Measurements from ENCODE around the gene TAF10. TPM values are rescaled to one million over a fixed set of nuclear protein-coding genes. Genes with fewer than 3 reads are reported as not detected.

The TAF10 gene
- total and polyA plus RNA-seq, 2 of the 13 experiments (the other 11 are each of a cell fraction or from before 2014, with no cell fraction given) = 71.3 to 134 TPM

GRCh38 chr11:6606471-6607189 lies 5.4 kb downstream of the TAF10 start (continued):
- no peak for TF ChIP-seq AKNA (CRISPR knock-in tag; IDR thresholded peaks at IDR 0.05; ENCODE audit: borderline replicate concordance)
- no peak for TF ChIP-seq GLMP (CRISPR knock-in tag; IDR thresholded peaks at IDR 0.05; ENCODE audit: borderline replicate concordance)
- TF ChIP-seq NPAS2 (CRISPR knock-in tag; IDR thresholded peaks at IDR 0.05; ENCODE audit: borderline replicate concordance) = no peak
- no peak for TF ChIP-seq ZNF563 (CRISPR knock-in tag; IDR thresholded peaks at IDR 0.05)
- TF ChIP-seq MXI1 (IDR thresholded peaks at IDR 0.05; ENCODE audit: borderline replicate concordance, low read depth, low read length) = peak; percentile 69; the same call in 1 of the 3 replicates
- no peak for TF ChIP-seq TRIM24 (CRISPR knock-in tag; IDR thresholded peaks at IDR 0.05)
- no peak for TF ChIP-seq ZNF329 (CRISPR knock-in tag; IDR thresholded peaks at IDR 0.05; ENCODE audit: low read depth)
- no peak for TF ChIP-seq ZNF570 (CRISPR knock-in tag; IDR thresholded peaks at IDR 0.05; ENCODE audit: borderline replicate concordance)
- peak; percentile 60; the same call in 1 of the 2 replicates for TF ChIP-seq ZMYM4 (CRISPR knock-in tag; IDR thresholded peaks at IDR 0.05)
- TF ChIP-seq ZNF556 (CRISPR knock-in tag; IDR thresholded peaks at IDR 0.05; ENCODE audit: borderline replicate concordance) = no peak; the same call in 1 of the 2 replicates
- no peak for TF ChIP-seq NCOR1 (IDR thresholded peaks at IDR 0.05; ENCODE audit: borderline replicate concordance, low read length)
- 0 out of 2 replicates have a peak, but pooled peaks have one; percentile 38 for TF ChIP-seq ATF6 (CRISPR knock-in tag; conservative IDR thresholded peaks at IDR 0.05)
- TF ChIP-seq DPF2 (CRISPR knock-in tag; IDR thresholded peaks at IDR 0.05; ENCODE audit: borderline replicate concordance, low read depth) = no peak
- no peak for TF ChIP-seq POGK (CRISPR knock-in tag; conservative IDR thresholded peaks at IDR 0.05)
- TF ChIP-seq RBAK (CRISPR knock-in tag; IDR thresholded peaks at IDR 0.05) = no peak
- TF ChIP-seq IKZF5 (CRISPR knock-in tag; IDR thresholded peaks at IDR 0.05) = no peak; the same call in 1 of the 2 replicates
- TF ChIP-seq YEATS2 (CRISPR knock-in tag; IDR thresholded peaks at IDR 0.05; ENCODE audit: borderline replicate concordance) = peak; percentile 62; the same call in 1 of the 2 replicates

Measured in HepG2 (cell line).